ENCODE measurements around the gene CDKL4.
A peak's percentile ranks its signal among the peaks of the same experiment; 100 is the strongest.
"Not testable (repeated sequence)": the region's sequence is repeated elsewhere in the genome, so short reads cannot be mapped to it uniquely, and the experiment has no call there.

Gene CDKL4

DNA sequence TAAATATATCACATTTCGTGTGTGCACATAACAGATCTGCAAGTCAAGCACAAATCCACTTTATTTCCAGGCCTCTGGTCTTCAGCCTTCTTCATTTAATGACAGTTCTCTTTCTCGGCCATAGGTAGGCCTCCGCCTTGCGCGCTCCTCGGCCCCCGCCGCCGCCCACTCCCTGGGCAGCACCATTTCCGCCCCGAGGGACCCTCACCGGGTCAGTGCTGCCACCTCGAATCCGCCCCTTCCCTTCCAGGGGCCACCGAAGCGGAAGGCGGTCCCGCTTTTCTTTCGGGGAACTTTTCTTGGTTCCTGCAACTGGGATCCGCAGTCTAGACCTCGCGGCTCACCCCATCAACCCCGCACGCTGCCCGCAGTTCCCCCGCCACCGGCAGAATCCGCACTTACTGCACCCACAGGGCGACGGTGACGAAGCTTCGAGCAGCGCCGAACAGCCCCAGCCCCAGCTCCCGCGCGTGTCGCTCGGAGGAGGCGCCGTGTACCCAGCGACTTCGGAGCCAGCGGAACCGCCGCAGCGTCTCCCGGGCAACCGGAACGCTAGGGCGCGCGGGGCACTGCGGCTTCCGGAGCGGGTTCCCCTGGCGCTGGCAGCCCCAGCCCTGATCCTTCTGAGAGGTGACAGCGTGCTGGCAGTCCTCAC, at the start of gene CDKL4:
Gene CDKL4 (minus strand): TSS at position 502 of the 655 bp plus-strand sequence.
- no peak for DNase-seq

DNA sequence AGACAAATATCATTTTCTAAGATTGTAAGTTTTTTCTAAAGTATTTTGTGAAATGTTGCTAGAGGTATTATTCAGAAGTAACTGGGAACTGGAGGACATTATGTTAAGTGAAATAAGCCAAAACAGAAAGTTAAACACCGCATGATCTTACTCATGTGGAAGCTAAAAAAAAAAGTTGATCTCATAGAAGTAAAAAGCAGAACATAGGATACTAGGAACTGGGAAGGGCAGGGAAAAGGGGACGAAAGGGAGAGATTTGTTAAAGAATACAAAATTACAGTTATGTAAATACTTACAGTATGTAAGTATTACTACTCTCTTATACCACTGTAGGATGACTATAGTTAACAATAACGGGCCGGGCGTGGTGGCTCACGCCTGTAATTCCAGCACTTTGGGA, 46.7 kb upstream of the CDKL4 start:
- no peak for DNase-seq

DNA sequence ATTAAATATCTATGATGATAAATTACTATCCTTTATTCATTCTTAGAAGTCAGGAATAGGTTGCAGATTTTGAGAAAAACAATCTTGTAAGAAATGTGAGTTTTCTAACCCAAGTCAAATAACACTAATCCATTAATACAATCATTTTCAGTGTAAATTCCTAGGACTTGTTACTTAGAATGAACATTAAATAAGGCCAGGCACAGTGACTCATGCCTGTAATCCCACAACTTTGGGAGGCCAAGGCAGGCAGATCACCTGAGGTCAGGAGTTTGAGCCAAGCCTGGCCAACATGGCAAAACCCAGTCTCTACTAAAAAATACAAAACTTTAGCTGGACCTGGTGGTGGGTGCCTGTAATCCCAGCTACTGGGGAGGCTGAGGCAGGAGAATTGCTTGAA, 45.8 kb upstream of the CDKL4 start:
- no peak for DNase-seq

DNA sequence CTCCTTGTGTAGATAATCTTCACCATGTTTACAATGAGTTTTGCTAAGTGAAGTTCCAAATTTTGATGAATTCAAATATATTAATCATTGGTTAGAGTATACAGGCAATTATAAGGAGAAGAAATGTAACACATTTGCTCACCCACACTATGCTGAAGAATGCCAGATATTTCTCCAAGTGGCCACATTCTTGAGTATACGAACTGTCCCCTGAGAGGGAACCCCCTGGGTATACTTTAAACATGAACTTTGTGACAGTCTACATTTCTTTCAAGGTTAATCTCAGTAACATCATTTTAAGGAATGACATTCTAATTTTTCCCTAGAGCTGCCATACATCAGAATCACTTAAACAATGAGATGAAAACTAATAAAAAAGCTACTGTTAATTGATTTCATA, 39.8 kb upstream of the CDKL4 start:
- DNase-seq, result no peak

DNA sequence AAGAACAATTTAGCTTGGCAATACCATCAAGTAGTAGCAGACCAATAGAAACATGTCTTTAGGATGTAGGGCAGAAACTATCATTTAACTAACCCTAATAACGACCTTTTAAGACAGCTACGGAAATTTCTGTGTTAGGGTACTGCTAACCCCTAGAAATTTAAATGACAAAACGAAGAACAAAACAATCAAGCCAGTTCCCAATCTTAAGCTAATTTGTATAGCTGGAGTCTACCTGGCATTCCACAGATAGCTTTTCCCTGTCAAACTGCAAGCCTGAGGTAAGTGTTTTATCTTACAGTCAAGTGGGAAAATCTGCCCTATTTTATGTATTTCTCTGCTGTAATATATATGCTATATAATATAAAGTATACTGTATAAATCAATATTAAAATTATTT, 37.6 kb upstream of the CDKL4 start:
- no peak for DNase-seq

DNA sequence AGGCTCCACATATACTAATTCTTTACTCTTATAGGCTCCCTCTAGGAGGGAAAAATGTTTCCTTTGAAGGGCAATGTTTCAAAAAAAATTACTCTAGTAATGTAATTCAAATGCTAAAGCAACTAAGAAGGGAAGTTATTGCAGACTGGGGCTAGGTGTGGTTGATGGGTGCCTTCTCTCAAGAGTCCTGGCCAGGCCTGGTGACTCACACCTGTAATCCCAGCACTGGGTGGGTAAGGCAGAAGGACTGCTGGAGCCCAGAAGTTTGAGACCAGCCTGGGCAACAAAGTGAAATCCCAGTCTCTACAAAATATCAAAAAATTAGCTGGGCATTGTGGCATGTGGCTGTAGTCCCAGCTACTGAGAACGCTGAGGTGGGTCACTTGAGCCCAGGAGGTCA, 31.2 kb upstream of the CDKL4 start:
- no peak for DNase-seq

DNA sequence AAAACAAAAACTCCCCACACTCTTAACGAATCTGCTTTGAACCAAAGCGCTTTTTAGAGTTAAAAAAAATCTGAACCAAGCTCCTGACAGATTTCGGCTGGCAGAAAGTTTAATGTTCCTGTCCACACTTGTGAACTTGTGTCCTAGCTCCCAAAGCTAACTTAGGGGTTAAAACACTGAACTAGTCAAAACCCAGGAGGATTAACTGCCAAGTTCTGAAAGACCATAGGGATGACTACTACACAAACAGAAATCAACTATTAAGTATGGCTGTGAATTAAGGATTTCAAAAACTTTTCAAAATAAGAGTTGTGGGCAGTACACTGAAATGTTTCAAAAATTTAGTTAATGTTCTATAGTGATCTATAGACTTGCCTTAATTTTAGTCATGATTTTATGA, 26.2 kb upstream of the CDKL4 start:
- no peak for DNase-seq

DNA sequence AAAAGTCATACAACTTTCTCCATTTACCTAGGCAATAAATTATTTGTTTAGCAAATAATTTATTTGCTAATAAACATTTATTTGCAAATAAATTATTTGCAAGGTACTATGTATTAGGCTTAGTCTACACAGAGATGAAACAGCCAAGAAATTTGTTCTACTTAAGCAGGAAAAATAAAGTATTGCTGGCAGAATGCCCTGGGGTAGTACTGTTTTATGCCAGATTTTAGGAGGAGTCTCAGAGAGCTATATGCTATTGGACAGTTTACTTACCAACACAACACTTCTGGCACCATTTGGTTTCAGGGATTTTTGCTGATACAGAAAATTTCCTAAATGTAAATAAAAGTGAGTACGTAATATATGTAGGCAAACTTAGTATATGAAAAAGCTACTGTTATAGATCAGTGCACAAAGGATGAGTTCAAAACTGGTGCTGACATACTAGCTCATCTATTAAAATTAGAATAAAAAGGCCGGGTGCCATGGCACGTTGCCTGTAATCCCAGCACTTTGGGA, 23.2 kb upstream of the CDKL4 start:
- DNase-seq, result no peak

DNA sequence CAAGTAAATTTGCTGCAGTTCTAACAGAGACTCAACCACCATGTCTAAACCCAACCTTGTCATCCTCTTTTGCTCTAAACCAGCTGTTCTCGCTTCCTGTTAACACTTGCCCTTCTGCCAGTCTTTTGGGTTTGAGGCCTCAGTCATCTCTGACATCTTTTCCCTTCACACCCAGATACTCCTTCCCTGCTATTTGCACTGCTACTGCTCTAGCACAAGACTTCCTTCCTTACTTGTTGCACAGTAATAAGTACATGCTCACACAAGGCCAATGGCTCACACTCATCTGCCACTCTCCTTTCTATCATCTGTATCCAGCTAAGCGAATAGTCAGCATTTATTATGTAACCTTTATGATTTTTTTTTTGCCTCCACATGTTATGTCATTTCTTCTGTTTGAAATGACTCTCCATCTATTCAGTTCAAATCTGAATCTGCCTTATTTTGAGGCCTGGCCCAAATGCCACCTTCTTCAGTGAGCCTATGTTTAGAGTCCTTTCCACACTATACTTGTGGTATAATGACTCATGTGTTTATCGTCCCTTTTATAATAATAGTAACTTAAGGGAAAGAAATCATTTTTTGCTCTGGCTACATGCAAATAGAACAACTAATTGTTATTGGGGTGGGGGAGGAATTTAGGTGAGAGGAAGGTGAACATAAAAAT, 22.5 kb upstream of the CDKL4 start:
- DNase-seq, result no peak

DNA sequence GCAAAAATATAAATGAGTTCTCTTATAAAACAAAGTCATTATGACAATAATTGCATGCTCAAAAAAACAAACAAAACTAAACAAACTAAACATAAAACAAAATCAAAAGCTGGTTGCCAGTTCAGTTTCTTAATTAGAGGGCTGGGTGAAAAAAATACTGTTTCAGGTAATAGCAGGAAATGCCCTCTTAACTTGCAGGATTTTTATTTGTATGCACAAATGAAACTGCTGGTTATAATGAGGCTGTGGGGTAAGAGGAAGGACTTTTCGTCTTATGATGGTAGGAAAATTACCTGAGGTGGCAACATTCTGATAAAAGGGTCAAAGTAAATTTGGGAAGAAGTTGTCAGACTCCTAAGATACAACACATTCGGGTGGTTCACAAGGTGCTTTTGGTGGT, 21.5 kb upstream of the CDKL4 start:
- DNase-seq, result peak; percentile 62

DNA sequence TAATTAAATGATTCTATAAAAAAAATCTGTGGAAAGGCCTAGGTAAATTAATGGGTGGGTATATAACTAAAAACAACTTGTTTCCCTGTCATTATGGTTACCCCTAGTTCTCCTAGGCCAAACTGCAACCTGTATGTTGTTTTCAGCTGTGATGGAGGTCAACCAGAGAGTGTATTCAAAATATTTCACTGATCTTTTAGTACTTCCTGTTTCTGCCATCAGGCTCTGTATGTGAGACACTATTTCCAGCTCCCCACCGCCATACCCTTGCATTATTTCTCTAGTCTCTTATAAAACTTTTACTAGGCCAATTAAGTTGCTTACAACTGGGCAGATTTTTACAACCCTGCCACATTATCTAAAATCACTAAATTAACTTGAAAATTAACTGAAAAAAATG, 21.0 kb upstream of the CDKL4 start:
- DNase-seq, result no peak

DNA sequence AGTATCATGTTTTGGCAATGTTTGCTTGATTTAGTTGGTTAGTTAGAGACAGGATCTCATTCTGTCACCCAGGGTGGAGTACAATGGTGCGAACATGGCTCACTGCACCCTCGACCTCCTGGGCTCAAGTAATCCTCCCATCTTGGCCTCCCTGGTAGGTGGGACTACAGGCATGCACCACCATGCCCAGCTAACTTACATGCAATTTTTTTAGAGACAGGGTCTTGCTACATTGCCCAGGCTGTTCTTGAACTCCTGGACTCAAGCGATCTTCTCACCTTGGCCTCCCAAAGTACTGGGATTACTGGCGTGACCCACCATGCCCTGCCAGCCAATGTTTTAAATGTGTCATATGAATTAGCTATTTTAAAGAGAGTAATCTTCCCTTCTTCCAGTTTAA, 16.3 kb upstream of the CDKL4 start:
- no peak for DNase-seq

DNA sequence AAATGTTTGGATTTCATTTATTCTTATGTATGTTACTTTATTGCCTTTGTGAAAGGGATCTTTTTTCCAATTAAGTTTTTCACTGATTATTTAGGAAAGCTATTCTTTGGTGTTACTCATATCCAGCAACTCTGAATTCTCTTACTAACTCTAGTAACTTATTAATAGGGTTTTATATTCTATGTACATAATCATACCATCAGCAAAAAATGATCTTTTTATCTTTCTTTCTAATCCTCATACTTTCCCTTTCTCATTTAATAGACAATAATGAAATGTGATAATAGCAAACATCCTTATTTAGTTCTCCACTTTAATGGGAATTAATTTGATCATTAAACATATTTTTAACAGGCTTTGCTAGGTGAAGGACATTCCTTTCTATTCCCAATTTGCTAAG, 12.3 kb upstream of the CDKL4 start:
- DNase-seq, result no peak

DNA sequence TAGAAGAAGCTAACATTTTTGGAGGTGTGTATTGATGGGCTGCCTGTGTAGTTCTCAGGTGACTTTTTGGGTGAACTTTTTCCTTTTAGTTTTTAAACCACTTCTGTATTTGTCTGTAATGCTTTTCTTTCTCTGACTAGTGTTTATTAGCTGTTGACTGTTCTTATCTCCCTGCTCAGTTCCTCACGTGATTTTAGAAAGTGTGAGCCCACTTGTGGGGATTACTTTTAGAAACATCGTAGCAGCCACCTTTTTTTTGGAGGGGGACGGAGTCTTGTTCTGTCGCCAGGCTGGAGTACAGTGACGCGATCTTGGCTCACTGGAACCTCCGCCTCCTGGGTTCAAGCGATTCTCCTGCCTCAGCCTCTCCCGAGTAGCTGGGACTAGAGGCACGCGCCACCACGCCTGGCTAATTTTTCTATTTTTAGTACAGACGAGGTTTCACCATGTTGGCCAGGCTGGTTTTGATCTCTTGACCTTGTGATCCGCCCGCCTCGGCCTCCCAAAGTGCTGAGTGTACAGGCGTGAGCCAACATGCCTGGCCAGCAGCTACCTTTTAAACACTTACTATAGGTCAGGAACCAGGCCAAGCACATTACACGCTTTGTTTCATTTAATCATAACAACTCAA, 9.2 kb upstream of the CDKL4 start:
- no peak for DNase-seq

DNA sequence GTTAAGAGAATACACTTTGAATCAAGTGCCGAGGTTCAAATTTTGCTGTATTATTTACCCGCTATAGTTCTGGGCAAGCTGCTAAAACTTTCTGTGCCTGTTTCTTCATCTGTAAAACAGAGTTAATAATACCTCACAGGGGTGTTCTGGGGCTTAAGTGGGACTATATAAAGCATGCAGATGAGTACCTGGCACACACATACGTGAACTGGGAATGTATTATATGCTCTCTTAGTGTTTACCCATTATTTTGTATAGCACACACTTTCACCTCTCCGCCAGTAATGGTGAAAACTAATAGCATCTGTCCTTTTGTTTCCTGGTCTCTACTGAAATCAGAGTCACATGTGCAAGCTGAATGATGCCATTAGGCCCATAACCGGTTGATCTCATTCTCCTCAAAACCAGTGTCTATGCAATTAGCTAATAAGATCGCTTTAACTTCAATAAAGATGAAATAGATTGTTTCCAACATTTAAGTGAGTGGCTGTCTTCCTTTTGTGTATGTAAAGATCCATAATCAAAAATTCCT, 3.8 kb upstream of the CDKL4 start:
- peak; percentile 42 for DNase-seq

DNA sequence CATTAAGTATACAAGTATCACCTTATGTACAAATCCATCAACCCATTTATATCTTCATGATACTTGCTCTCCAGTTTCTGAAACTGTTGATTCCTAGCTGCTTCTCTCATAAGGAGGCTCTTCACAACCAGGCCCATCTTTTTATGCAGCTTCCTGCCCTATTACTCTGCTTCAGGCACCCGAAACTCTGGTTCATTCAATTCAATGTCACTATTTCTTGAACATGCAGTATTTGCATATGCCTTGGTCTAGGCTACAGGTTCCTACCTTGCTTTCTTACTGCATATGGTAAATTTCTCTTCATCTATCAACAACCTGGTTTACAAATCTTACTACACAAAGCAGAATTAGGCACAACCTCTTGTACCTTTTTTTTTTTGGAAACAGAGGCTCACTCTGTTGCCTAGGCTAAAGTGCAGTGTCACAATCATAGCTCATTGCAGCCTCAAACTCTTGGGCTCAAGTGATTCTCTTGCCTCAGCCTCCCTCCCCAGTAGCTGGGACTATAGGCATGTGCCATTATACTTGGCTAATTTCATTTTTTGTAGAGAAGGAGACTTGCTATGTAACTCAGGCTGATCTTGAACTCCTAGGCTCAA, 2.7 kb upstream of the CDKL4 start:
- DNase-seq, result no peak

DNA sequence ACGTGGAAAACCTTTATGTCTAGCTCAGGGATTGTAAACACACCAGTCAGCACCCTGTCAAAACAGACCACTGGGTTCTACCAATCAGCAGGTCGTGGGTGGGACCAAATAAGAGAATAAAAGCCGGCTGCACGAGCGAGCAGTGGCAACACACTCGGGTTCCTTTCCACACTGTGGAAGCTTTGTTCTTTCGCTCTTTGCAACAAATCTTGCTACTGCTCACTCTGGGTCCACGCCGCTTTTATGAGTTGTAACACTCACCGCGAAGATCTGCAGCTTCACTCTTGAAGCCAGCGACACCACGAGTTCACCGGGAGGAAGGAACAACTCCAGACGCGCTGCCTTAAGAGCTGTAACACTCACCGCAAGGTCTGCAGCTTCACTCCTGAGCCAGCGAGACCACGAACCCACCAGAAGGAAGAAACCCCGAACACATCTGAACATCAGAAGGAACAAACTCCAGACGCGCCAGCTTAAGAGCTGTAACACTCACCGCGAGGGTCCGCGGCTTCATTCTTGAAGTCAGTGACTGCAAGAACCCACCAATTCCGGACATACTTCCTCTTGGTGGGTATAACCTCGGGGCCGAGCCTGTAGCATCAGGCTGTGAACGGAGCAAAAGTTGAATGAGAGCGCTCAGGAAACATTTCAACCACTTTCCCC, 1.3 kb upstream of the CDKL4 start:
- DNase-seq, result not testable (repeated sequence)

DNA sequence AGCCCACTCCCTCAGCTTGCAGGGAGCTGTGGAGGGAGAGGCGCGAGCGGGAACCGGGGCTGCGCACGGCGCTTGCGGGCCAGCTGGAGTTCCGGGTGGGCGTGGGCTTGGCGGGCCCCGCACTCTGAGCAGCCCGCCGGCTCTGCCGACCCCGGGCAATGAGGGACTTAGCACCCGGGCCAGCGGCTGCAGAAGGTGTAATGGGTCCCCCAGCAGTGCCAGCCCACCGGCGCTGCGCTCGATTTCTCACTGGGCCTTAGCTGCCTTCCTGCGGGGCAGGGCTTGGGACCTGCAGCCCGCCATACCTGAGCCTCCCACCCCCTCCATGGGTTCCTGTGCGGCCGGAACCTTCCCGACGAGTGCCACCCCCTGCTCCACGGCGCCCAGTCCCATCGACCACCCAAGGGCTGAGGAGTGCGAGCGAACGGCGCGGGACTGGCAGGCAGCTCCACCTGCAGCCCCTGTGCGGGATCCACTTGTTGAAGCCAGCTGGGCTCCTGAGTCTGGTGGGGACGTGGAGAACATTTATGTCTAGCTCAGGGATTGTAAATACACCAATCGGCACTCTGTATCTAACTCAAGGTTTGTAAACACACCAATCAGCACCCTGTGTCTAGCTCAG, 582 bp upstream of the CDKL4 start:
- not testable (repeated sequence) for DNase-seq

DNA sequence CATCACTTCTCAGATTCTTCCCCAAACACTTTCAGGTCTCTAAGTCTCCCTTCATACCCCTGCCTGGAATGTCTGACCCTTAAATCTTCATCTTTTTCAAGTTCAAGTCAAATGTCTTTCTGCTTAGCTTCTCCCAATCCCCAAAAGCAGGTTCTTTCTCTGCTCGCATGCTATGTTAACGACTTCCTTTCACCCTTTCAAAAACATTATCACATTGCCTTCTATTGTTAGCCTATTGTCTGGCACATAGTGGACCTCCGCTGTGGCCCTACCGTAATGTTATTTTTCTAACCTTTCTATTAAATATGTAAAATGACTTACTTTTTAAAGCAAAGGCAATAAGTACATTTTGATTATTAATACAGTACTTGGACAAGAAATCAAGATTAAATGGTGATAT, 2.2 kb downstream of the CDKL4 start:
- no peak for DNase-seq

DNA sequence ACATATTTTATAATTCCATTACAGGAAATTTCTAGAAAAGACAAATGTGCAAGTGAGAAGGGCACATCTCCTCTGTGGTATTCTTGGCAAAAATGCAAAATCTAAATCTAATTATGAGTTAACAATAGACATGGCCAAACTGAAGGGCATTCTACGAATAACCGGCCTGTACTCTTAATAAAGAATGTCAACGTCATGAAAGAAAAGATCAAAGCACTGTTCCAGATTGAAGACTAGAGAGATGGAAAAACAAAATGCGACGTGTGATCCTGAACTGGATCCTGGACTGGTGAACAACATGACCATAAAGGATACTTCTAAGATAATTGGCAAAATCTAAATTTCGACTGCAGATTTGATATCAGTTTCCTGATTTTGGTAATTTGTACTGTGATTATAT, 3.0 kb downstream of the CDKL4 start:
- DNase-seq, result no peak

DNA sequence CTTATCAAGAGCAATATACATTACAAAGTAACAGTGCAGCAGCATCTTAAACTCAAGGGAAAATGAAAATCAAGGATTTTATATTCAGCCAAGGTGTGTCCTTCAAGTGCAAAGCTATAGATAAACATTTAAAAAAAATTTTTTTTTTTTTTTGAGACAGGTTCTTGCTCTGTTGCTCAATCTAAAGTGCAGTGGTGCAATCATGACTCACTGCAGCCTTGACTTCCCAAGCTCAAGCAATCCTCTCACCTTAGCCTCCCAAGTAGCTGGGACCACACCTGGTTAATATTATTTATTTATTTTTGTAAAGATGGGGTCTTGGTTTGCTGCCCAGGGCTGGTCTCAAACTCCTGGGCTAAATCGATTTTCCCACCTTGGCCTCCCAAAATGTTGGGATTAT, 9.0 kb downstream of the CDKL4 start:
- DNase-seq, result no peak

DNA sequence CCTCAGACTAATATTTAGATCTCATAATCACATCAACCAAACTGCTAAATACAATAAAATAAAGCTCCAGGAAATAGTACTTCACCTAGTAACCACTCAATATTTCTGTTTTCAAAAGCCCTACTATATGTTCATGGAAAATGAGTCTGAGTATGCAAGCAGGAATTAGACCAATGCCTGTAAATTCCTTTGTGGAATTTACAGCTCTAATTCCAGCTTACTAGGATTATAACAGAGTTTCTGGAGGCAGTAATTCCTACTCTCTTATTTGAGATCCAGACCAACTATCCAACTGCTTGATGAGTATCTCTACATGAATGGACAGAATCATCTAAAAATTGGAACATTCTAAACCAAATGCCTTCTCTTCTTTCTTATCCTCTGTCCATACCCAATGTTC, 11.6 kb downstream of the CDKL4 start:
- DNase-seq, result no peak

Data from NCI-H1436 (cell line).